Occipital lobe (tissue), 2 donors: ENCODE results near the gene PPFIBP2. TPM values are rescaled to one million over a fixed set of nuclear protein-coding genes. Genes with fewer than 3 reads are reported as not detected.
"Not testable (repeated sequence)": the region's sequence is repeated elsewhere in the genome, so short reads cannot be mapped to it uniquely, and the experiment has no call there.

Source experiments
- DNase-seq: peaks from one replicate; lab custom pipeline; 2025; lab: John Stamatoyannopoulos, UW
- total RNA-seq: library from RNA; depleted of rRNA; stranded (reverse); fragments of >200 nt; gene quantifications from one replicate; pipeline ENCODE4 v1.2.3, GENCODE V29; 2014

PPFIBP2 gene
- total RNA-seq, 1 donor from 2014 or later = 15.8 TPM

DNA sequence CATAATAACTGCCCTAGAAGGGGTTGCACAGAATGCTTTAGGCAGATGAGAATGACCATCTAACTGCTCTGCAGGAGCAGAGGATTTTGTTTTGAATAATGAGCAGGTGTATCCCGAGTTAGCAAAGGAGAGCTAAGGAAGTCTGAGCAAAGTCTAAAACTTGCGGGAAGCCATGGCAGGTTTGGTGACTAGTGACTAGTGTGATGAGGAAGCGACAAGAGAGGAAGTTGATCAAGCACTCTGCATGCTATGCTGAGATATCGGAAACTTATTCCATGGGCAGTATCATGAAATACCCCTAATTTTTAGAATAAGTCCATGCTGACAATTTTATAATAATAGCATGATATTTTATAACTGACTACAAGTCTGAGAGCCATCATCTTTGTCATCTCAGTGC is 15.6 kb upstream of the PPFIBP2 start:
- no peak for DNase-seq

DNA sequence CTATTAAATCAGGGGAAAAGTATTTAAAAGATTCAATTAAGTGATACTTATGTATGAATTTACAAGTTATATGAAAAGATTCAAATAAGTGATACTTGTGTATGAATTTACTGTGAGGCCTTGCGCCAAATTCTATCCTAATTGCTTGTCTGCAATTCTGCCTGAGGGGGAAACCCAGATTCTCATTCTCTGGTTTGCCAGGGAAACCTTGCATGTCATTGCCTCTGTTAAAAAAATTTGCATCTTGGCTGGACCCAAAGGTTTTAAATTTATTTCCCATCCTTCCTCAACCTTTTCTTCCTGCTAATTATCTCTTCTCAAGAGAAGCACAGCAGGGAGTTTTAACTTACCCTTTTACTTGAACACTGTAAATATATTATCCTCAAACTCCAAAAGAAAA is 14.7 kb upstream of the PPFIBP2 start:
- DNase-seq = no peak

DNA sequence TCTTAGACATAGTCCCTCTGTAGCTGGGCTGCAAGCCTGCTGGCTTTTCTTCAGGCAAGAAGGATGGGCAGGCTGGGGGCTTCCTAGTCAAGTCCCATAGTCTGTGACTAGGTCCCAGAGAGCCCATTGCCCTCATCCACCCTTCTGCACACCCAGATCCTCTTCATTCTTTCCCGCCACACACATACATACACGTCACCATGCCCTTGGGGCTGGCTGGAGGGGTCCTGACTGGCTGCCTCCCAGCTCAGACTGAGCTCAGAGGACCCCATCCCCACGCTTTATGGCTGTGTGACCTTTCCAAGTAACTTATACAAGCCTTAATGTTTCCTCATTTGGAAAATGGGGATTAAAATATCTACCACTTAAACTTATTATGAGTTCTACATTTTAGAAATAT is 13.5 kb upstream of the PPFIBP2 start:
- no peak for DNase-seq

DNA sequence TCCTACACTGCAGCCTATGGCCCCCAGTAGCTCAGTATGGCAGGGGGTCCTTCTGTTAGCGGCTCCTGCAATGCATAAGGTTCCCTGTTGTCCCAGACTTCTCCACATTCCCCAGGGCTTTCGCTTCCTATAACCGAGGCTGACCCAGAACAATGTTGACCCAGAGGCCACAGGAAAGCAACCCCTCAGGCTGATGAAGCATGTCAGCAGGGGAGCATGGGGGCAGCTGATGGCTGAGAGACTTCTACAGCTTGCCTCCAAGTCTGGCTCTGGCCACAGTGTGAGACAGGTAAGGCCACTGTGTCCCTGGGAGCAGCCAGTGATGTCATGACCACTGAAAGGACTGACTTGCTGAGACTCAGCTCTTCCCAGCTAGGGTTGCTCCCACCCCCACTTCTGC is 12.5 kb upstream of the PPFIBP2 start:
- no peak for DNase-seq

DNA sequence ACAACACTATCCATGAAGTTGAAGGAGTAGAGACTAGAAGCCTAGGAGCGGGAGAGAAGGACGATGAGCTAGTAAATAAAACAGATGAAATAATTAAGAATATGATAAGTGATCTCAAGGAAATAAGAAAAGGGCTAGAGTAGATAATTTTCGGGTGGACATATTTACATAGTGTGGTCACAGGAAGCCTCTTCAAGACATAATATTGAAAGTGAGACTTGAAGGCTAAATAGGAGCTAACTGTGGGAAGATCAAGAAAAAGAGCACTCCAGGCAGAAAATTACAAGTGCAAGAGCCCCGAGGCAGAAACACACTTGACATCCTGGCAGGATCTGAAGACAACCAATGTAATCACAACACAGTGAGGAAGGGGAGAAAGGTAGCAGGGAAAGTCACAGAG is 11.9 kb upstream of the PPFIBP2 start:
- DNase-seq = no peak

DNA sequence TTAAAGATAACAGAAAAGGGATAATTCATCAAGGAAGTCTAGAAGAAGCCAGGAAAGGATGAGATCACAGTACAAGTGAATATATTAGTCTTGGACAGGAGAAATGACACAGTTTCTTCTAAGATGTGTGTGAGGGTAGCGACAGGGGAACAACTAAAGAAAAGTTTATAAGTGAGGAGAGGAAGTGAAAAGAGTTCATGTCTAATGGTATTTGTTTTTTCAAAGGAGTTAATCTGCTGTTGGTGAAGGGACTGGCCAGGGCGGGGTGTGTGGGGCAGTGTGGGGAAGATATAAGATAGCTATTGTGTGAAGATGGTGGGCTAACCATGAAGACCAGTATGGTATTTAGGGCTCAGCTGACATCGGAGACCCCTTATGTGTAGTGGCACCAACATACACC is 7.6 kb upstream of the PPFIBP2 start:
- no peak for DNase-seq

DNA sequence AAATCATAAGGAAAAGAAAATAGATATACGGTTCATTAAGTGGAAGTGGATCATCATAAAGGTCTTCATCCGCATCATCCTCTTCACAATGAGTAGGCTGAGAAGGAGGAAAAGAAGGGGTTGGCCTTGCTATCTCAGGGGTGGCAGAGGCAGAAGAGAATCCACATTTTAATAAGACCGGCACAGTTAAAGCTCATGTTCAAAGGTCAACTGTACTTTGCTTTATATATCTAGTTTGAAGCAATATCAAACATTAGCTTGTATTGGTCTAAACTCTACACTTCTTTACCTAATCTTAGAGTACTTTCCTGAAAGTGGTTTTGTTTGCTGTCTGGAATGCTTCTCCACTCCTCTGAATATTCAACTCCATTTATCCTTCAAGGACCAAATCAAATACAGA is 5.7 kb upstream of the PPFIBP2 start:
- no peak for DNase-seq

DNA sequence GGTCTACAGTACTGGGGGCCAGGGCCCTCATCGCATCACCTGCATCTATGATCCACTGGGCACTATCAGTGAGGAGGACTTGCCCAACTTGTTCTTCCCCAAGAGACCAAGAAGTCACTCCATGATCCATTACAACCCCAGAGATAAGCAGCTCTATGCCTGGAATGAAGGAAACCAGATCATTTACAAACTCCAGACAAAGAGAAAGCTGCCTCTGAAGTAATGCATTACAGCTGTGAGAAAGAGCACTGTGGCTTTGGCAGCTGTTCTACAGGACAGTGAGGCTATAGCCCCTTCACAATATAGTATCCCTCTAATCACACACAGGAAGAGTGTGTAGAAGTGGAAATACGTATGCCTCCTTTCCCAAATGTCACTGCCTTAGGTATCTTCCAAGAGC is 3.8 kb upstream of the PPFIBP2 start:
- DNase-seq = no peak

DNA sequence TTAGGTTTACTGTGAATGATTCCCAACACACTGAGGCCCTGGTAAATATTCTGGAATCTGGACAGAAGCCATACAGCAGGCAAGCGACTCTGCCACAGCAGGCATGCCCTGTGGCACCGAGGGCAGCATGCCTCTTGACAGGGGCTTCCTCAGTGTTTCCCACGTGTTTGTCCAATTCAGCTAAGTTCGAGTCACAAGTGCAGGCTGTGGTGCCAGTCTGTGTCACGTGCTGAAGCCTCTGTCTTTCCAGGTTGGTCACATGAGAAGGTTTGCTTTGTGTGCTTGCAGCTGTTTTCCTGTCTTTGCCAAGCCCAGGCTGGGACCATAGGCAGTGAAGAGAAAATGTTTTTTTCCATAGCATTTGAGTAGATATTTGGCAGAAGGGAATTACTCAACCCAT is 2.4 kb upstream of the PPFIBP2 start:
- DNase-seq = peak; percentile 65

DNA sequence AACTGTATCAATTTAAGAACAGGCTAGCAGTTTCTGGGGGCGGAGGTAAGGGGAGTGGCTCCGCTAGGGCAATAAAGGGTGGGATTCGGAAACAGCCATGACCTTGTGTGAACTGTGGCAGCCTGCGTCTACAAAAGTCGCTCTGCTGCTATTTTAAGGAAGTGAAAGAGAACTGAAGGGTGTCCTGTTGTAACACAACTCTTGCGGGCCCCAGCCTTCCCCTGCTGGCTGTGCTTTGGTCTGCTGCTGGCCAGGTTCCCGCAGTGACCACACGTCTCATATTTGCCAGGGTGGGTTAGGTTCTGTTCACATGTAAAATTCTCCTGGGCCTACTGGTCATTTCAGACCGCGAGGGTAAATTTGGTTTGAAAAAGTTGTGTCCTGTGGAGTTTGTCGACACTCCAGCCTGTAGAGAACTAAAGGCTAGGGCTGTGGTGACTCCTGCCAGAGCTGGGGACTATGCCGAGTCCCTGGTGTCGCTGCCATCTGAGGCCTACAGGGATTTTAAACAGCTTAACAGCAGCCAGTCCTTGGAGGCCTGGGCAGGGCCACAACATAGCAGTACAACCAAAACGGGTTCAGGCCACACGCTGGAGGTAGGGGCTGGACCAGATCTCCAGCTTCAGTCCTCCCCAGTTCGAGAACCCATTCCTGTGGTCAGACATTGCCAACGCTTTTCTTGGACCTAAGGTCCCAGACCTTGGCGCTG is 1.1 kb upstream of the PPFIBP2 start:
- DNase-seq = no peak

DNA sequence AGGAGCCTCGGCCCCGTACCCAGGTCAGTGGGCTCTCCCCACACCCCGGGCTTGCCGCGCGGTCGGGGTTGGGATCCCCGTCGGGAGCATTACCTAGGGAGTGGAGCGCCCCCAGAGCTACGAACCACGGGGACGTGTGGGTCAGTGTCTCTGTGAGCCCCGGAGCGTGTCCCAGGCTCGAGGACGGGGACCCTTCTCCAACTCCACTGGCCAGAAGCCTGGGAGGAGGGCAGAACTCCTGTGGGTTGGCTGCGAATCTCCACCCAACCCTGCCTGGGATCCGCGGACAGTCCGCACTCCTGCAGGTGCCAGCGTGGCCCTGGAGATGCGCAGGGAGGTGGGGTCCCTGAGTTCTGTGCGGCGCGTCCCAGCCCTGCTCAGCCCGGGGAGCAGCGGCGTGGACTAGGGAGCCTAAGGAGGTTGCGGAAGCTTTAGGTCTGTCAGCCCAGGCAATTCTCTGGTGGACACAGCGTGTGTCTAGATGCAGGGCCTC is 346 bp downstream of the PPFIBP2 start:
- DNase-seq = no peak

DNA sequence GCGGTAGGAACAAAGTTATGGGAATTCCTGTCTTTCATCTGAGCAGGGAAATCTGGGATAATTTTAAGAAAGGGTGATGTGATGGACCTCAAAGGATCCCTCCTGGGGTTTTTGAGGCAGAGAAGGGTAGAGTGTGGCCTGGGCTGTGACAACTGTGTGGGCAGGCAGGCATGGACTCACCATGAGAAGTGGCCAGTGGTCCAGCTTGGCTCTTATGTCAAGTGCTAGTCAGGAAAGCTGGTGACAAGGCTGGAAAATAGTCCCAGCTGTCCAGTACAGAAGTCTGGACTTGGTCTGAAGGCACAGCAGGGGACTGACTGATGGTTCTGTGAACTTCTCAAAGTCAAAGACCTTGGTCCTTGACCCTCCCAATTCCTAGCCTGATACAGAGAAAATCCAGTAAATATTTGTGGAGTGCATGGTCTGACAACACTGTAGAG is 1.7 kb downstream of the PPFIBP2 start:
- no peak for DNase-seq

DNA sequence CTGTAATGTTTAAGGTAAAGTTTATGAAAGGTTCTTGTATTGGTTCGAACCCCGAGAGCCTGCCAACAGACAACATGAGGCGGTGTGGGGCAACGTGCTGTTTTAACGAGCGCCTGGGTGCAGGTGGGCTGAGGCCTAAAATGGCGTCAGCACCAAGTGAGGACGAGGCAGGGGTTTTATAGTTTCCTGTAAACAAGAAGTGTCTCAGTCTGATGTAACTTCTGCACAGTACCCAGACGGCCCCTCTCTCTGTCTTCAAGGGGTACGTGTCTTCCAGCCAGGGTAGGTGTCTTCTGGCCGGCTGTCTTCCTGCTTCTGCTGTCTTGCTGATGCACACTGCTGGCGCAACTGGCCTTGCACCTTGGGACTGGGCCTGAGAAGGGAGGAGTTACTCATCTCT is 2.7 kb downstream of the PPFIBP2 start:
- no peak for DNase-seq

DNA sequence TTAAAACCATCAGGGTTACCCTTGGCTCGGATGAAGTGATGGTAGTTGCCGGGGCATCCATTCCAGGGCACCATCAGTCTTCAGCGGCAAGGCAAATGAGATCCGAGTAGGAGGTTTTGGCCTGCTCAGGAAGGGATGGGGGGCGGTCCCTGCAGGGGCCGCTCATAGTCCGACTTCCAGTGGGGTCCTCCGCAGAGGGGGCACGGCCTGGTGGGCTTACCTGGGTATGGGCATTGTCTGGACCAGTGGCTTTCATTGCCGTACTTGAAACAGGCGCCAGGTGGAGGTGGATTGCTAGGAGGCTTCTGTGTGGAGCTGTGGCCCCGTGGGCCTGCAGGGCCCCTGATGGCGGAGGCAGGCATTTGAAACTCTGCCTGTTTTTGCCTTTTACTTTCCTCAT is 3.9 kb downstream of the PPFIBP2 start:
- DNase-seq = not testable (repeated sequence)

DNA sequence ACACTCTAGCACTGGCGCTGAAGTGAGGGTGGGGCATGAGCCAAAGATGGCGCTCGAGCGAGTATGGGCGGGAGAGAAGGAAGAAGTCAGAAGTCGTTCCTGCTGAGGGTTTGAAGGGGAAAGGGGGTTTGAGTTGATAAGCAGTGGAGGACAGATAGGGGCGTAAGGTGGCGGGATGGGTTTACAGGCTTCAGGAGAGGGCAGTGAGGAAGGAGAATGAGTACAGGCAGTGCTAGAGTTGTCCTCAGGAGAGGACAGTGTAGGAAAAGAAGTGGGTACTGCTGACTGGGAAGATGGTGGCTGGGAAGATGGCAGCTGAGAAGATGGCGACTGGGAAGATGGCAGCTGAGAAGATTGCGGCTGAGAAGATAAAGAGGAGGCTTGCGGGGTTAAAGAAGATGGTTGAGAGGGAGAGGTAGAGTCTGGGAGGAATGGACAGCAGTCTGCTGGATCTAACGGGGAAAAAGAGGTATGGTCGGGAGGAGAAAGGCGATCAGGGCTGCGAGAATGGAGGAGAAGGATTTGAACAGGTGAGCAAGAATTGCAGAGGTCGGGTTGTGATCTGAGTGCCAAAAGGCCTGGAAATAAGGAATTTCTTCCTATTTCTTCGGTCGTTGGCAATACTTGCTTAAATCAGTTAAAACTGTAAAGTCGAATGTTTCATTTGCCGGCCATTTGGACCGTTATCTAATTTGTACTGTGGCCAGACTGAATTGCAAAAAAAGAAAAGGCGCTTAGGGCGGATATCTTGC is 5.2 kb downstream of the PPFIBP2 start:
- DNase-seq = no peak

DNA sequence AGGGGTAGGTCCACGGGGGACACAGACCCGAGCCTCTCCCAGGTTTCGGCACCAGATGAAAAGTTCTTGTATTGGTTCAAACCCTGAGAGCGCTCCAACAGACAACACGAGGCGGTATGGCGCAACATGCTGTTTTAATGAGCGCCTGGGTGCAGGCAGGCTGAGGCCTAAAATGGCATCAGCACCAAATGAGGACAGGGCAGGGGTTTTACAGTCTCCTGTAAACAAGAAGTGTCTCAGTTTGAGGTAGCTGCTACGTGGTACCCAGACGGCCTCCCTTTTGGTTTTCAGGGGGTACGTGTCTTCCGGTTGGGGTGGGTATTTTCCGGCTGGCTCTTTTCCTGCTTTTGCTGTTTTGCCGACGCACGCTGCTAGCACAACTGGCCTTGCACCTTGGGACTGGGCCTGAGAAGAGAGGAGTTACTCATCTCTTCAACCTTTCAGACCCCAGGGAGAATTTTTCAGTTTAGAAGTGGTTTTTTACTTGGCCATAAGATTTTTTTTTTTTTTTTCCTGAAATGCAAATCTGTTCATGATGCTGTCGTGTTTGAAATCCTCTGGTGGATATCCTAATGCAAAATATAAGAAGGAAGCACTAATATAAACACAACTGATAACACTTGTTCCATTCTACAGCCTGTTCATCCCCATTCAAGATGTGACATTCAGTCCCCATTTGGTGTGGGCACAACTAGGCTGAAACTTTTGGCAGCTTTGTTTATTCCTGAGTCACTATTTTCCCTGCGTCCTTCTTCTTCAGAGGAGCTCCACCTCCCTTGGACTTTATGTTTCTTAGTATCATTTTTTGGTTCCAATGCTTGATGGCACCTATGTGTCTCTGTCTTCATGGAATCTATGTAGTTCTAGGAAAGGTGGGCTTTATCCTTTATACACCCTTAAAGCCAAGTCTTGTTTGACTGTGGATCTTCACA is 6.5 kb downstream of the PPFIBP2 start:
- no peak for DNase-seq

DNA sequence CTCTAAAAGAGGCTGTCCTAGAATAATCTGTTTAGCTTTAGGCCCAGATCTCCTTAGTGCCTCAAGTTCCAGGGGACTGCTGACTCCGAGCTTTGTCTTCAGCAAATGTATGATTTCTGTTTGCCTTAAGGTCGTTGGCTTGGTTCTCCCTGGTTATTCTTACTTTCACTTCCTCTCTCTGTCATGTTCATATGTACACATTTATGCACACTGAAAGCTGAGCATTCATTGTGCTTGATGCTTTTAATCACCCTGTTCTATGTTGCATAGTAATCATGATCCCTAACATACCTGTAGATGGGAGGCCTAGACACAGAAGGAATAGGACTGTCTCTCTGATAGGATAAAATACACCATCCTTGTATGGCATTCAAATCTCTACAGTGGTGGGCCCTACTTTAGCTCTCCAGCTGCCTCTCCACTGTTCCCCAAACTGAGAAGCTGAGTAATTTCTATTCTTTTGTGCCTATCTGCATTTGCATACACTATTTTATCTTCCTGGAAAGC is 7.2 kb downstream of the PPFIBP2 start:
- DNase-seq = no peak

DNA sequence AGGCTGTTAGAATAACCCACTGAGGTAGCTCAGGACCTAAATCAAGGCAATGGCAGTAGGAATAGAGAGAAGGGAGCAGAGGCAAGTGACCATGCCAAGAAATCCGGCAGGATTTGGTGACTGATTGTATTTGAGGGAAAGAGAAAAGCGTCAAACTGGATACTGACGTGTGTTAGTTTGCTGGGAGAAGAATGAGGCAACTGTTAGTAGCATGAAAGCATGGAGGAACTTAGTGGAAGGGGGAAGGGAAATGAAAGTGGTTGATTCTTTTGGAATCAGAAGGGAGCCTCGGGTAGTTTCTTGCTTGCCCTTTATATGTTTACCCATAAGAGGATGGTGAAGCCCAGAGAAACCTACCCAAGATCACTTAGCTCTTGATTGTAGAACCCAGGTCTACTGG is 8.3 kb downstream of the PPFIBP2 start:
- DNase-seq = no peak

DNA sequence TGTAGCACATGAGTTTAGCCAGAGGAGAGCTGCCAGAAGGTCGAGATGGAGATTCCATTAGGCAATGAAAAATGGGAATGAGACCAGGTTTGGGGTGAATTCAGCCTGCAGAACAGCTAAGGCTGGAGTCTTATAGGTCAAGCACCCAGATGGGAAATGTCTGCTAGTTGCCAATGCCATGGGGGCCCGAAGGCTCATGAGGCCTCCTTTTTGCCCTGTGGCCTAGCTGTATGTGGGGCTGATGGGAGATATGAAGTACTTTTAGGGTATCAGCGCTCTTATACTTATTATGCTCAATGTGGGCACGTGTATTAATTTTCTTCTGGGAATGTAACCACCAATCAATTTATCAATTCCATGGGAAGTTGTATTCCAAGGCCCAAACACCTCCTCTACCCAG is 8.7 kb downstream of the PPFIBP2 start:
- DNase-seq = no peak

DNA sequence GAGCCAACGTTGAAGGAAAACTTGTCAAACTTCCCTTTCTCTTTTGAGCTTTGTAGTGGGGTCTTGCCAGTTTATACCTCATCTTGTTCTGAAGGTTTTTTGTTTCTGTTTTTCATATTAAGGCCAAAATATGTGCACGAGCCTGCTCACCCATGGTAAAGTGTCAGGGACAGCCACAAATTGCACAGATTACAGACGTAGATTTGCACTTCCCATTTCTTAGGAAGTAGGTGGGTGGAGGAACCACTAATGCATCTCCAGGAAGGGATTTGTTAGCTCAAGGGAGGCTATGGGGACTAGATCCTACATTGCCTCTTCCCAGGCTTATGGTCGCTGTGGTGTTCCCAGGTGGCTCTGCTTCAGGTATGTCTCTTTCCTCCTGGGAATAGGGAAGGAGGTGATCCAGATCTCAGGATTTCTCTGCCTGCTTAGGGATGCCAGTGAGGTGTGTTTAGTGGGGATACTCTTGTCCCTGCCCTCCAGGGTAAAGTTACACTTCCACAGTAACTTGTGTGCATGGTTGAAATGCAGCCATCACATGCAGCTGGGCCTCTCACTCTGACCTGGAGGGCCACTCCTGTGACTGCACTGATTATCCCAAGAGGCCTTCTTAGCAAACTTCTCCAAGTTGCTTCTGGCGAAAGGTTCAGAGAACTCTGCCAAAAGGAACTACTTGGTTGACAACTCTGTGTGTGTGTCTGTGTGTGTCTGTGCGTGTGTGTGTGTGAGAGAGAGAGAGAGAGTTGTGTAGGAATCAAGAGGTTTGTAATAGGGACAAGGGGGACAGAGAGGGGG is 9.8 kb downstream of the PPFIBP2 start:
- DNase-seq = no peak
